Fibroblast of lung (primary cell): ENCODE measurements around the gene MEIS2. TPM values are rescaled to one million over a fixed set of nuclear protein-coding genes. Genes with fewer than 3 reads are reported as not detected.

ENCODE experiments used
- DNase-seq, 2 donors: peaks; one replicate each; pipeline versions ENCODE4 v3.0.0 to v3.0.0-alpha.2; 2010; ENCODE audit warnings: low read depth in 2 of 2
- H2AFZ ChIP-seq: 2 replicates; pipeline ENCODE4 v1.5.1; 2012; ENCODE audit warnings: low read length, control low read depth, inconsistent platforms
- H3K27ac ChIP-seq: 2 replicates; pipeline ENCODE4 v1.5.1; 2011; ENCODE audit warnings: low read length, control low read depth; ENCODE audit not compliant: insufficient read depth
- H3K27me3 ChIP-seq: 2 replicates; pipeline ENCODE4 v1.5.1; 2011; ENCODE audit warnings: mild to moderate bottlenecking, low read length; ENCODE audit not compliant: control insufficient read depth, insufficient read depth
- H3K36me3 ChIP-seq: 2 replicates; pipeline ENCODE4 v1.5.1; 2011; ENCODE audit warnings: low read length; ENCODE audit not compliant: control insufficient read depth, insufficient read depth
- H3K4me1 ChIP-seq: 2 replicates; pipeline ENCODE4 v1.5.1; 2011; ENCODE audit warnings: low read length; ENCODE audit not compliant: control insufficient read depth, insufficient read depth; ENCODE audit errors: extremely low read depth
- H3K4me2 ChIP-seq: 2 replicates; pipeline ENCODE4 v1.5.1; 2011; ENCODE audit warnings: low read length, control low read depth; ENCODE audit not compliant: insufficient read depth; ENCODE audit errors: extremely low read depth
- H3K4me3 ChIP-seq, 4 experiments: fragments of 200-600 bp in 1 of 4; sonication (generic) in 1 of 4; replicated peaks in 1 of 4; 2 replicates each; pipeline ENCODE4 v1.5.1; 2011 to 2016; ENCODE audit warnings: low read length in 4 of 4, low read depth in 3 of 4, mild to moderate bottlenecking in 3 of 4, control low read depth in 2 of 4, inconsistent platforms in 1 of 4, mixed read lengths in 1 of 4; ENCODE audit not compliant: insufficient read depth in 1 of 4; ENCODE audit errors: control extremely low read depth in 1 of 4
- H3K79me2 ChIP-seq: 2 replicates; pipeline ENCODE4 v1.5.1; 2012; ENCODE audit warnings: mild to moderate bottlenecking, low read length, inconsistent platforms; ENCODE audit not compliant: control insufficient read depth, insufficient read depth
- H3K9ac ChIP-seq: 2 replicates; pipeline ENCODE4 v1.5.1; 2011; ENCODE audit warnings: mild to moderate bottlenecking, low read length, control low read depth; ENCODE audit not compliant: insufficient read depth
- H3K9me3 ChIP-seq: 2 replicates; pipeline ENCODE4 v1.5.1; 2012; ENCODE audit warnings: low read depth, low read length; ENCODE audit not compliant: control insufficient read depth, insufficient read depth
- H4K20me1 ChIP-seq: 2 replicates; pipeline ENCODE4 v1.5.1; 2011; ENCODE audit warnings: low read length; ENCODE audit not compliant: control insufficient read depth, insufficient read depth; ENCODE audit errors: extremely low read depth
- CTCF ChIP-seq, 2 donors: IDR thresholded peaks in 1 of 2; conservative IDR thresholded peaks in 1 of 2; 1 replicate in 1 of 2; 2 replicates in 1 of 2; pipeline ENCODE4 v1.5.1; 2011 to 2012; ENCODE audit warnings: low read length in 2 of 2, control low read depth in 1 of 2, inconsistent platforms in 1 of 2, low read depth in 1 of 2, mild to moderate bottlenecking in 1 of 2
- EZH2 ChIP-seq: IDR thresholded peaks from 2 replicates; pipeline ENCODE4 v1.5.1; 2012; ENCODE audit warnings: low read length, control low read depth, mild to moderate bottlenecking; ENCODE audit errors: missing control alignments
- polyA plus RNA-seq, 2 donors: library from polyadenylated mRNA; depleted of rRNA in 1 of 2; stranded (reverse) in 1 of 2; unstranded in 1 of 2; fragments of >200 nt; gene quantifications; 2 replicates each; pipeline ENCODE4 v1.2.1, GENCODE V29; 2011 to 2012; ENCODE audit warnings: missing spikeins in 1 of 2
- total RNA-seq: library from RNA; depleted of rRNA; stranded (reverse); fragments of >200 nt; gene quantifications from 2 replicates; pipeline ENCODE4 v1.2.1, GENCODE V29; 2014

The MEIS2 gene
- total and polyA plus RNA-seq, 2 donors (not counting 1 experiment from before 2014, with no cell fraction given), result 31.0 to 37.1 TPM

GRCh38 chr15:37034835-37035748, 65.3 kb downstream of the MEIS2 start:
- H3K27ac ChIP-seq, result no peak overlapping the region
- H2AFZ ChIP-seq, result no peak overlapping the region
- H3K4me3 ChIP-seq, result no peak overlapping the region
- peak overlapping the region; percentile 23 for H3K4me2 ChIP-seq
- no peaks in the 10 kb centered on the region for H4K20me1 ChIP-seq
- DNase-seq, result peak; percentile 47 to 69
- H3K9me3 ChIP-seq, result no peaks in the 10 kb centered on the region
- no peaks in the 10 kb centered on the region for H3K27me3 ChIP-seq
- H3K9ac ChIP-seq, result no peak overlapping the region
- peaks cover 13% of the 10 kb centered on the region for H3K4me1 ChIP-seq
- TF ChIP-seq CTCF (conservative IDR thresholded peaks at IDR 0.05 in 1 of 2, IDR thresholded peaks at IDR 0.05 in 1 of 2; ENCODE audit: low read depth in 1 of 2, low read length in 2 of 2) (no peak), EZH2 (no peak)
- H3K79me2 ChIP-seq, result peaks cover under 1% of the 10 kb centered on the region
- H3K36me3 ChIP-seq, result no peaks in the 10 kb centered on the region

GRCh38 chr15:37034392-37034791, 66.0 kb downstream of the MEIS2 start:
- no peaks in the 10 kb centered on the region for H3K36me3 ChIP-seq
- no peak overlapping the region for H2AFZ ChIP-seq
- no peak overlapping the region for H3K9ac ChIP-seq
- H3K4me3 ChIP-seq, result no peak overlapping the region
- no peak for DNase-seq
- H3K4me2 ChIP-seq, result no peak overlapping the region
- no peaks in the 10 kb centered on the region for H3K9me3 ChIP-seq
- peaks cover 17% of the 10 kb centered on the region for H3K4me1 ChIP-seq
- no peaks in the 10 kb centered on the region for H3K27me3 ChIP-seq
- peaks cover 2% of the 10 kb centered on the region for H3K79me2 ChIP-seq
- H4K20me1 ChIP-seq, result no peaks in the 10 kb centered on the region
- no peak overlapping the region for H3K27ac ChIP-seq
- TF ChIP-seq EZH2 (no peak), CTCF (conservative IDR thresholded peaks at IDR 0.05 in 1 of 2, IDR thresholded peaks at IDR 0.05 in 1 of 2; ENCODE audit: low read depth in 1 of 2, low read length in 2 of 2) (no peak)

GRCh38 chr15:37032091-37032775, 68.1 kb downstream of the MEIS2 start:
- DNase-seq, result no peak
- Histone ChIP-seq H3K79me2 (peaks cover 2% of the 10 kb centered on the region), H3K27ac (no peak overlapping the region), H3K4me3 (no peak overlapping the region), H3K9ac (no peak overlapping the region), H3K4me1 (peaks cover 19% of the 10 kb centered on the region), H3K36me3 (no peaks in the 10 kb centered on the region), H3K4me2 (no peak overlapping the region), H3K27me3 (no peaks in the 10 kb centered on the region), H3K9me3 (no peaks in the 10 kb centered on the region), H2AFZ (no peak overlapping the region), H4K20me1 (no peaks in the 10 kb centered on the region)
- no peak for TF ChIP-seq CTCF (conservative IDR thresholded peaks at IDR 0.05 in 1 of 2, IDR thresholded peaks at IDR 0.05 in 1 of 2; ENCODE audit: low read depth in 1 of 2, low read length in 2 of 2)
- TF ChIP-seq EZH2, result no peak
